D341Med (cell line): Measurements from ENCODE around the gene CCZ1B.
"Not testable (repeated sequence)": the region's sequence is repeated elsewhere in the genome, so short reads cannot be mapped to it uniquely, and the experiment has no call there.

ENCODE experiments used
- DNase-seq: peaks from one replicate; pipeline ENCODE4 v3.0.0; 2012; ENCODE audit warnings: low spot score

The CCZ1B gene

GRCh38 chr7:6831018-6831725, 5.1 kb upstream of the CCZ1B start:
- DNase-seq = no peak

- DNase-seq = not testable (repeated sequence)
These were observed 4.0 kb upstream of the CCZ1B start for GRCh38 chr7:6830026-6830425.

GRCh38 chr7:6829616-6830015, 3.5 kb upstream of the CCZ1B start:
- DNase-seq = not testable (repeated sequence)

GRCh38 chr7:6827180-6827579, 1.1 kb upstream of the CCZ1B start:
- peak; percentile 69 for DNase-seq

DNA sequence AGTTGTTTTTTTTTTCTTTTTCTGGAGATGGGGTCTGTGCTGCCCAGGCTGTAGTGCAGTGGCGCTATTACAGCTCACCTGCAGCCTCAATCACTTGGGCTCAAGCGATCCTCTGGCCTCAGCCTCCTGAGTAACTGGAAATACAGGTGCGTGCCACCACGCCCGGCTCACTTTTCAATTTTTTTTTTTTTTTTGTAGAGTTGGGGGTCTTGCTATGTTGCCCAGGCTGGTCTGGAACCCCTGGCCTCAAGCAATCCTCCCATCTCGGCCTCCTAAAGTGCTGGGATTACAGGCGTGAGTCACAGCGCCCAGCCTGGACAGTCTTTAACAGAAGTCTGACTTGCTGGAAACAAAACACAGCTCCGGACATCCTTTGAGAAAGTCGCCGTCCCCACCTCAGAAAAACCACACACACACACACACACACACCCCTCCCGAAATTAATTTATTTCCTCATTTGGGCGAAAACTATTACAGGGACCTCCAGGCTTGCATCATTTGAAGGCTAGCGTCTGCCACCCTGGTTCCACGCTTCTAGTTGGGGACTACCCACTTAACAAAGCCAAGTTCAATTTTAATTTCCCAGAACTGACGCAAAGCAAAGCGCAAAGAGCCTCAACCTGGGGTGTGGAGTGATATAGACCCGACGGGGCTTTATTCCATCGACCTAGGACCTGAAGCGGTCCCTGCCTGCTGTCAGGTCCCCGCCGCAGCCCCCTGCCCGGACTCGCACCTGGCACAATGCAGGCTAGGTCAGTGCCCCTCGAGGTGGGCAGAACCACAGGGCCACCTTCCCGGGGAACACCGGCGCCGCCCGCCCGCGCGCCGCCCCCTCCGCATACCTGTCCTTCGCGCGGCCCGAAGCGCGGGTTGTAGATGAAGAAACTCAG, 594 bp downstream of the CCZ1B start:
- not testable (repeated sequence) for DNase-seq

DNA sequence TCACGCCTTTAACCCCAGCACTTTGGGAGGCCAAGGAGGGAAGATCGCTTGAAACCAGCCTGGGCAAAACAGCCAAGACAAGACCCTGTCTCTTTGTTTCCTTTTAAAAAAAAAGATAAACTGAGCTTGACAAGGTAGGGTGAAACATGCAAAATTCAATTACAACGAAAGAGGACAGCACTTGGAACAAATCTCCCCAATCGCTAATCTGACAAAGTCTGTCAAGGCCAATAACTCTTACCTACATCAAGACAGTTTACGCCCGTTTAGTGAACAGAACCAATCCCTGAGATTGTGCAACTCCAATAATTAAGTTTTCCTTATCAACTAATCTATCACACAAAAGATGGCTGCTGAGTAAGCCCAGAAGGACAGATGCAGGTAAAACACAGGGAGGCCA, 4.5 kb downstream of the CCZ1B start:
- DNase-seq = not testable (repeated sequence)

DNA sequence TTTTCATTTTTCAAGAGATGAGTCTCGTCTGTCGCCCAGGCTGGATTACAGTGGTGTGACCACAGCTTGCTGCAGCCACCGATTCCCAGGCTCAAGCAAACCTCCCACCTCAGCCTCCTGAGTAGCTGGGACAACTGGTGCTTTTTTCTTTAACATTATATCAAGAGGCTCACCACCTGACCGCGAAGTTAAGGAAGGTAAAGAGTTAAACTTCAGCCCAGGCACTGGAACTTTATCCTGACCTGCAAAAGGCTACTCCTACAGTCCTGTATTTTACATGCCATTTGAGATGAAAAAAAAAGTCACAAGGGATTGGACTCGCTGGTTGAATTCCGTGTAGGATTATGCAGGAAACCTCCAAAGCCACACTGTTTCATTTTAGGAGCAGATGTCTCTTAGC, 10.6 kb downstream of the CCZ1B start:
- DNase-seq = not testable (repeated sequence)

DNA sequence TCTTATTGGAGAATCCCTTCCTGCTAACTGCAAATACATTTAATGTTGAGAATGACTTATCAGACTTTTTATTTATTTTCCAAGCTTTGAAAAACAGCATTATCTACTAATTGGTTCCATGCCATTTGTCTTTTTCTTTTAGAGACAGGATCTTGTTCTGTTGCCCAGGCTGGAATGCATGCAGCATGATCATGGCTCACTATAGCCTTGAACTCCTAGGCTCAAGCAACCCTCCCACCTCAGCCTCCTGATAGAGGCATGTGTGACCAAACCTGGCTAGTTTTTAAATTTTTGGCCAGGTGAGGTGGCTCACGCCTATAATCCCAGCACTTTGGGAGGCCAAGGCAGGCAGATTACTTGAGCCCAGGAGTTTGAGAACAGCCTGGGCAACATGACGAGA, 13.1 kb downstream of the CCZ1B start:
- not testable (repeated sequence) for DNase-seq

DNA sequence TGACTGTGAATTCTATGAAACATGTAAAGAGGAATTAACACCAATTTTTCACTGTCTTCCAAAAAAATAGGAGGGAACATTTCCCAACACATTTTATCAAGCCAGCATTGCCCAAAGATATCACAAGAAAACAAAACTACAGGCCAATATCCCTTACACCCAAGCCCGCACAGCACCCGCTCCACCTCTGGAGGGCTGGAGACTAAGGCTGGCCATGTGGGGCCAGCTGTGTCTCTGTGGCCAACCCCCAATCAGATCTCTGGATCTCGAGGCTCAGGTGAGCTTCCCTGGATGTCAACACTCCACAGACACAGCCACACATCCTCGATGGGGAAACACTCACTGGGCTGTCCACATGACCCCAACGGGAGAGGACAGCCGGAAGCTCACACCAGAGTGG, 18.1 kb downstream of the CCZ1B start:
- not testable (repeated sequence) for DNase-seq

DNA sequence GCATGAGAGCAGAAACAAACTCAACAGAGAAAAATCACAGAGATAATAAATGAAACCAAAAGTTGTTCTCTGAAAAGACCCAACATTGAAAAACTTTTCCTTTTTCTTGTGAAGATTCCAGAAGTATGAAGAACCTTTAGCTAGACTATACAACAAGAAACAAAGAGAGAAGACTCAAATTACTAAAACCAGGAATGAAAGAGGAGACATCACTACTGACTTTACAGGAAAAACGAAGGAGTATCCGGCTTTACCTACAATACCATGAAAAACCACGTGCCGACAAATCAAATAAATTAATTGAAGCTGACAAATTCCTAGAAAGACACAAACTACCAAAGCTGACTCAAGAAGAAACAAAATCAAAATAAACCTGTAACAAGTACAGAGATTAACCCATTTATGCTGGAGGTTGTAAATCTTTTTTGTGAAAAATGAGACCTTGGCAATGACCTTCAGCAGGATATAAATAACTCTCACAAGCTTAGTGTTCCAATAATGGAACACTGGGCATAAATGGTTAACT, 18.6 kb downstream of the CCZ1B start:
- DNase-seq = not testable (repeated sequence)

GRCh38 chr7:6800331-6800730, 25.7 kb downstream of the CCZ1B start:
- DNase-seq = not testable (repeated sequence)

- DNase-seq = not testable (repeated sequence)
These were observed 26.2 kb downstream of the CCZ1B start for GRCh38 chr7:6799887-6800286.

DNA sequence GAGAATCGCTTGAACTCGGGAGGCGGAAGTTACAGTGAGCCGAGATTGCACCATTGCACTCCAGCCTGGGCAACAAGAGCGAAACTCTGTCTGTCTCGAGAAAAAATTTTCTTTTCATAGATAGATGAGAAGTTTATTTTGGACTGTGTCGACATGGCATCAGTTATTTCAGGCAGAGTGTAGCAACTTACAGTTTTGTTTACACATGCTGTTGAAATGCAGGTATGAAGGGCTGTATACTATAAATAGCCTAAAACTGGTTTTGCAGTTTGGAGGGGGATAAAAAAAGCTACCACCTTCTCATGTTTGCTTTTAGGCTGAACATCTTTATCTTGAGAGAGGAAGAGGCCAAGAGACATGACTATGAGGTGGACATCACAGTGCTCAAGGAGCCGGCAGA, 28.0 kb downstream of the CCZ1B start:
- DNase-seq = not testable (repeated sequence)

- not testable (repeated sequence) for DNase-seq
These were observed 28.9 kb downstream of the CCZ1B start for GRCh38 chr7:6797218-6797617.

DNA sequence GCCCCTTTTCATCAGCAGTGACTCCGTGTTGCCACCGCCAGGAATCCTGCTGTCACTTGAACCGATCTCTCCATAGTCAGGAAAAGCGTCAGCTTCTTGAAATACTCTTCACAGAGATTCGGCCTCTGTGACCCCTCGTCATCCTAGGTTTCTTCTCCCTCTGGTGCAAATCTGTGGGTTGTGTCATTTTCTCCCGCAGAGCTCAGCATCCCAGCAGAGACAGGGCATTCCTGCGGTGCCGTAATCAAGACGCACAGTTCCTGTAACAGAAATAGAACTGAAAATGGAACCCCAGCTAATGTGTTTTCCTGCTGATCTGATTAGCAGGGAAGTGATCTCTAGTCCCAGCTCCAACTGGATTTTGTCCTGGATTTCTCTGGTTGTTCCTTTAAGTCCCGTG, 31.8 kb downstream of the CCZ1B start:
- DNase-seq = not testable (repeated sequence)

DNA sequence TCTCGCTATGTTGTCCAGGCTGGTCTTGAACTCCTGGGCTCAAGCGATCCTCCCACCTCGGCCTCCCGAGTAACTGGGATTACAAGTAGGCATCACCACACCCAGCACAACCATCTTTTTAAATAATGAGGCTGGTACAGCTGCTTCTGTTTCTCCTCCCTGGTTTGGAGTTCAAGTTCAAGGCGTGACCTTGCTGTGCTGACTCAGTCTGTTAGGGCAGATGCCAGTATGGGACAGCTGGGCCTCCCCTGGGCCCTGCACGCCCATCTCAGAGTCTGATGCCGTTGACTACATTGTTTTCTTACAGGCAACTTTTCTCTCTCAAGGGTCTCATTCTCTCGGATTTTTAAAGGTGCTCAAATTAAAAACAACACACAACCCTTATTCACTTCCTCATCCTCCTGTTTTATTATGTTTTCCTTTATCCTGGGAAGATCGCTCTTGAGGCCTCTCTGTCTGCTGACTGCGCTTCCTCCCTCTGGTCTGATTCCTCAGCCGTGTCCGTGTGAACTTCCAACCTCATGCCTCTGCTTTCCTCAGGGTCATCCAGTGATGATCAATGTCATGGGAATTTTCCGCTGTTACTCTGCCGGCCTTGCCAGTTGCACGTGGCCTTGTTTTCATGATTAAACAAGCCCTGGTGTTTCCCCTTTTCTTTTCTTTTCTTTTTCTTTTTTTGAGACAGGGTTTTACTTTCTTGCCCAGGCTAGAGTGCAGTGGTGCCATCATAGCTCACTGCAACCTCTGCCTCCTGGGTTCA, 33.8 kb downstream of the CCZ1B start:
- not testable (repeated sequence) for DNase-seq

DNA sequence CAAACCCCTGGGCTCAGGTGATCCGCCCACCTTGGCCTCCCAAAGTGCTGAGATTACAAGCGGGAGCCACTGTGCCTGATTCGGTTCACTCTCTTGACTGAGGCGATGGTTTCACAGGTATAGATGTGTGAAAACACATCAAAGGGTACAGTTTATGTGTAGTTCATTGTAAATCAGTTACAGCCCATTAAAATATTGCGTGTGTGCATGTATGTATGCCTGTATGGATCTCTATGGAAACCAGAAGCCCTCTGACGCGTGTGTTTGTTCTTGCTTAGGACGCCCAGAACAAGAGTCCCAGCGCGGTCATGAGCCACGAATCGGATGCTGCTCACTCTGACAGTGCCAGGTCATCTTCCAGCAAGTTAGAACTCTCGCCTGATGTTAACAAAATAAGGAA, 36.7 kb downstream of the CCZ1B start:
- not testable (repeated sequence) for DNase-seq

GRCh38 chr7:6781581-6781980, 44.5 kb downstream of the CCZ1B start:
- not testable (repeated sequence) for DNase-seq

GRCh38 chr7:6761186-6761585, 64.9 kb downstream of the CCZ1B start:
- not testable (repeated sequence) for DNase-seq

- not testable (repeated sequence) for DNase-seq
These were observed 72.1 kb downstream of the CCZ1B start, which contains the start of gene RSPH10B2 for GRCh38 chr7:6753964-6754363. RSPH10B2 (plus strand) TSS chr7:6754103; CDS start chr7:6757678, 3,575 bp downstream.

DNA sequence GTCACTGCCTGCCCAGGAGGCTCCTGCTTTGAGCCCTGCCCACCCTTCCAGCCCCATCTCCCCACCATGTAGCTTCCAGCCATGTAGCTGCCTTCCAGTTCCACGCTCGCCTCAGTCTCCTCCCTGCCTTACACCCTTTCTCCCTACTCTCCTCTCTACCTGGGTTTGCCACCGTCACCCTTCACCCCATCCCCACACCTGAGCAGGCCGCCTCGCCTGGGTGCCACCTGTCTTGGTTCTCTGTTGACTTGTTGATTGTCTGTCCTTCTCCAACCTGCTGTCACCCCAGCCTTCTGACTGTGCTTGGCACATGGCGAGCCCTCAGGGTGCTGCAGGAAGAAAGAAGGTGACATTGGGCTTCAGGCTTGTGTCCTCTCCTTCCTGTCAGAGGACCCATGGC, 75.9 kb downstream of the CCZ1B start:
- DNase-seq = not testable (repeated sequence)

DNA sequence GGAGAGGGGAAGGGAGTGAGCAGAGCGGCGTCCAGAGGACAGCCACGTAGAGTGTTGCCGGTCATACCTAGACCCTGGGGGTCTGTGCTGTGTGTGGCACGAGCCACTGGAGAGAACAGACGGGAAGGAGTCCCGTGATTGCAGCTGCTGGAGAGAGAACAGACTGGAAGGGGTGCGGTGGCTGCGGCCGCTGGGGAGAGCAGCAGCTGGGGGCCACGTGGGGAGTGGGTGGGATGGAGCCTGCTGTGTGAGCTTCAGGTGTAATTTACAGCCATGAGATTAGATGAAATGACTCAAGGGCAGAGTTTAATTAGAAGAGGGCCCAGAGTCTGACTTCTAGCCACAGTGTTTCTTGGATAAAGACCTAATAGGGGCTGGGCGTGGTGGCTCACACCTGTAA, 76.7 kb downstream of the CCZ1B start:
- not testable (repeated sequence) for DNase-seq
